Upper lobe of right lung (tissue), 1 donor: ENCODE measurements around the gene RMC1. TPM values are rescaled to one million over a fixed set of nuclear protein-coding genes. Genes with fewer than 3 reads are reported as not detected.
A peak's percentile ranks its signal among the peaks of the same experiment; 100 is the strongest.
"Not testable (repeated sequence)": the region's sequence is repeated elsewhere in the genome, so short reads cannot be mapped to it uniquely, and the experiment has no call there.

Experiments used
- ATAC-seq: fragments of 200-7000 bp; cut with Tn5 transposase; one replicate; pipeline ENCODE4 v1.9.1; 2020; ENCODE audit warnings: mild to moderate bottlenecking, moderate library complexity
- DNase-seq: peaks from one replicate; pipeline ENCODE4 v3.0.0-alpha.2; 2020
- H3K27ac ChIP-seq: fragments of 200-600 bp; one replicate; pipeline ENCODE4 v1.8.0; 2022
- H3K27me3 ChIP-seq: fragments of 200-600 bp; one replicate; pipeline ENCODE4 v1.8.0; 2022; ENCODE audit warnings: mild to moderate bottlenecking
- H3K36me3 ChIP-seq: fragments of 200-600 bp; one replicate; pipeline ENCODE4 v1.8.0; 2022
- H3K4me1 ChIP-seq: fragments of 200-600 bp; one replicate; pipeline ENCODE4 v1.8.0; 2022
- H3K4me3 ChIP-seq: fragments of 200-600 bp; one replicate; pipeline ENCODE4 v1.8.0; 2022; ENCODE audit warnings: mild to moderate bottlenecking
- H3K9me3 ChIP-seq: fragments of 200-600 bp; one replicate; pipeline ENCODE4 v1.8.0; 2022
- CTCF ChIP-seq: fragments of 200-600 bp; IDR thresholded peaks from one replicate; pipeline ENCODE4 v1.8.0; 2022; ENCODE audit warnings: antibody characterized with exemption
- intact Hi-C: fragments of 100-400 bp; cut with DNase I; formaldehyde crosslinking; loops from one replicate; pipeline ENCODE4 v1.11.0; 2022
- total RNA-seq: library from RNA; stranded (reverse); fragmentation: NEBNext Ultra II Directional; extraction: Animal tissue kit (Norgen Biotek cat#: 25700); gene quantifications from one replicate; pipeline ENCODE4 v1.2.1, GENCODE V29; 2021
- donor health status: DM: no; HTN: yes; CAD: no; lungs with severe emphysema.

Gene RMC1
- total RNA-seq, 1 donor from 2014 or later, result 42.5 TPM

GRCh38 chr18:23502516-23503037 lies 734 bp upstream of the RMC1 start:
- peaks cover 25% of the 10 kb centered on the region for H3K4me1 ChIP-seq
- H3K27ac ChIP-seq, result peak overlapping the region; percentile 95
- DNase-seq (no peak), ATAC-seq (no peak)
- peak overlapping the region; percentile 79 for H3K4me3 ChIP-seq
- peaks cover 6% of the 10 kb centered on the region for H3K36me3 ChIP-seq
- no peaks in the 10 kb centered on the region for H3K27me3 ChIP-seq
- H3K9me3 ChIP-seq, result no peaks in the 10 kb centered on the region
- no peak for TF ChIP-seq CTCF
- intact Hi-C loops, result no loop called here

GRCh38 chr18:23503963-23504344 lies 643 bp downstream of the RMC1 start:
- no peak for ATAC-seq
- no peaks in the 10 kb centered on the region for H3K9me3 ChIP-seq
- TF ChIP-seq CTCF, result no peak
- no peaks in the 10 kb centered on the region for H3K27me3 ChIP-seq
- H3K4me3 ChIP-seq, result peak overlapping the region; percentile 79
- no peak for DNase-seq
- intact Hi-C loops, result no loop called here
- H3K4me1 ChIP-seq, result peaks cover 25% of the 10 kb centered on the region
- peaks cover 20% of the 10 kb centered on the region for H3K36me3 ChIP-seq
- peak overlapping the region; percentile 95 for H3K27ac ChIP-seq

GRCh38 chr18:23504720-23505119 lies 1.4 kb downstream of the RMC1 start:
- ATAC-seq, result no peak
- Histone ChIP-seq H3K4me3 (peak overlapping the region; percentile 79), H3K36me3 (peaks cover 27% of the 10 kb centered on the region), H3K27me3 (no peaks in the 10 kb centered on the region), H3K27ac (peak overlapping the region; percentile 95), H3K4me1 (peaks cover 25% of the 10 kb centered on the region), H3K9me3 (no peaks in the 10 kb centered on the region)
- intact Hi-C loops, result no loop called here
- TF ChIP-seq CTCF, result no peak
- no peak for DNase-seq

- Histone ChIP-seq H3K4me1 (peaks cover 25% of the 10 kb centered on the region), H3K9me3 (no peaks in the 10 kb centered on the region), H3K36me3 (peaks cover 41% of the 10 kb centered on the region), H3K4me3 (no peak overlapping the region), H3K27me3 (no peaks in the 10 kb centered on the region), H3K27ac (no peak overlapping the region)
- no peak for TF ChIP-seq CTCF
- intact Hi-C loops, result no loop called here
- DNase-seq, result no peak
- ATAC-seq, result no peak
Observed at GRCh38 chr18:23506393-23506792, 3.1 kb downstream of the RMC1 start.

GRCh38 chr18:23510923-23511322 lies 7.6 kb downstream of the RMC1 start:
- H3K27ac ChIP-seq, H3K4me3 ChIP-seq, DNase-seq, H3K9me3 ChIP-seq, H3K27me3 ChIP-seq, ATAC-seq, intact Hi-C loops: not testable (repeated sequence)
- peaks cover 11% of the 10 kb centered on the region for H3K4me1 ChIP-seq
- H3K36me3 ChIP-seq, result peaks cover 77% of the 10 kb centered on the region

GRCh38 chr18:23512216-23512615 lies 8.9 kb downstream of the RMC1 start:
- DNase-seq, intact Hi-C loops, H3K27me3 ChIP-seq, H3K4me1 ChIP-seq, ATAC-seq, H3K4me3 ChIP-seq, H3K9me3 ChIP-seq, H3K27ac ChIP-seq: not testable (repeated sequence)
- H3K36me3 ChIP-seq, result peaks cover 86% of the 10 kb centered on the region

- peaks cover 7% of the 10 kb centered on the region for H3K4me1 ChIP-seq
- TF ChIP-seq CTCF, result no peak
- ATAC-seq, result no peak
- H3K36me3 ChIP-seq, result peaks cover 86% of the 10 kb centered on the region
- H3K9me3 ChIP-seq, result no peaks in the 10 kb centered on the region
- no peaks in the 10 kb centered on the region for H3K27me3 ChIP-seq
- DNase-seq, result no peak
- intact Hi-C loops, result no loop called here
- no peak overlapping the region for H3K27ac ChIP-seq
- H3K4me3 ChIP-seq, result no peak overlapping the region
Observed at GRCh38 chr18:23512641-23513040, 9.3 kb downstream of the RMC1 start.
